Measurements from ENCODE around the gene PTPRCAP.

DNA sequence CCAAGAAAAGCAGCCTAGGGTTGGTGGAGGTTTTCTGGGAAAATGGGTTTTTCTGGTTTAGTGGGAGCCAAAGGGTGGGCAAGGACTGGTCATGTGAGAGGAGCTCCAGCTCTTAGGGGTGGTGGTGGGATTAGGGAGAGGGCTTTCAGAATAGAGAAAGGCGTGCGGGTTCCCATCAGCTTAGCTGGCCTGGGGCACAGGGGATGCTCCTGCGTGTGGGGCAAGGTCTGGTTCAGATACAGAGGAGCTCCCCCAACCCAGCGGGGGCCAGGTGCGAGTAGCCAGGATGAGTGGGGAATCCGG lies 30.9 kb upstream of the PTPRCAP start:
- TF ChIP-seq POLR2AphosphoS5 (IDR thresholded peaks at IDR 0.05; ENCODE audit: borderline replicate concordance, low read depth, low read length) (no peak), EZH2 (IDR thresholded peaks at IDR 0.05) (no peak), FOXP2 (optimal IDR thresholded peaks at IDR 0.05; ENCODE audit: control extremely low read depth, extremely low read length, insufficient read depth) (no peak)

Measured in SK-N-MC (cell line).